Smooth muscle cell (in vitro differentiated cells): ENCODE results near the gene TBKBP1. TPM values are rescaled to one million over a fixed set of nuclear protein-coding genes. Genes with fewer than 3 reads are reported as not detected.

Source experiments
- DNase-seq: peaks from one replicate; lab custom pipeline; 2025; ENCODE audit not compliant: unreplicated experiment; lab: John Stamatoyannopoulos, UW
- H2AFZ ChIP-seq: fragments of 200-600 bp; sonication (generic); 2 replicates; pipeline ENCODE4 v1.6.0; 2016; ENCODE audit warnings: antibody characterized with exemption, low read depth, mild to moderate bottlenecking
- H3F3A ChIP-seq: fragments of 200-600 bp; sonication (generic); 2 replicates; pipeline ENCODE4 v1.6.0; 2017; ENCODE audit warnings: antibody characterized with exemption, low read depth
- H3K27ac ChIP-seq: fragments of 200-600 bp; sonication (generic); 2 replicates; pipeline ENCODE4 v1.5.1; 2016; ENCODE audit warnings: low read depth, mild to moderate bottlenecking
- H3K27me3 ChIP-seq: fragments of 200-600 bp; sonication (generic); 2 replicates; pipeline ENCODE4 v1.6.1; 2016; ENCODE audit warnings: low read depth, mild to moderate bottlenecking
- H3K36me3 ChIP-seq: fragments of 200-600 bp; sonication (generic); 2 replicates; pipeline ENCODE4 v1.5.1; 2016; ENCODE audit warnings: low read depth
- H3K4me1 ChIP-seq: fragments of 200-600 bp; sonication (generic); 2 replicates; pipeline ENCODE4 v1.5.1; 2016; ENCODE audit warnings: low read depth
- H3K4me2 ChIP-seq: fragments of 200-600 bp; sonication (generic); 2 replicates; pipeline ENCODE4 v1.6.0; 2016; ENCODE audit warnings: mild to moderate bottlenecking
- H3K4me3 ChIP-seq: fragments of 200-600 bp; sonication (generic); 2 replicates; pipeline ENCODE4 v1.5.1; 2016; ENCODE audit warnings: mild to moderate bottlenecking
- H3K79me2 ChIP-seq: fragments of 200-600 bp; sonication (generic); 2 replicates; pipeline ENCODE4 v1.6.0; 2016; ENCODE audit warnings: low read depth, mild to moderate bottlenecking
- H3K9ac ChIP-seq: fragments of 200-600 bp; sonication (generic); 2 replicates; pipeline ENCODE4 v1.6.0; 2016; ENCODE audit warnings: low read depth
- H3K9me3 ChIP-seq: fragments of 200-600 bp; sonication (generic); replicated peaks from 2 replicates; pipeline ENCODE4 v1.5.1; 2016; ENCODE audit warnings: low read depth
- H4K20me1 ChIP-seq: fragments of 200-600 bp; sonication (generic); 2 replicates; pipeline ENCODE4 v1.6.0; 2016; ENCODE audit warnings: low read depth
- WGBS: methylation state at CpG from one replicate; pipeline ENCODE4 v1.1.7; 2016; ENCODE audit warnings: low lambda C conversion rate; 5-methylcytosine and 5-hydroxymethylcytosine counted together
- polyA plus RNA-seq: library from polyadenylated mRNA; unstranded; fragments of >200 nt; fragmentation: Nextera tagmentation; extraction: Ambion mirVana; gene quantifications from 2 replicates; pipeline ENCODE4 v1.2.1, GENCODE V29; 2016
- total RNA-seq: library from RNA; depleted of rRNA; stranded (reverse); fragments of >200 nt; gene quantifications from 2 replicates; pipeline ENCODE4 v1.2.3, GENCODE V29; 2014
- TF ChIP-seq, protein P1 (sequence below): fragments of 200-600 bp; sonication (generic); IDR thresholded peaks from 2 replicates; pipeline ENCODE4 v1.5.1; 2017; ENCODE audit warnings: borderline replicate concordance, mild to moderate bottlenecking, antibody characterized with exemption; ENCODE audit not compliant: insufficient read depth, poor library complexity, severe bottlenecking

Gene TBKBP1
- total and polyA plus RNA-seq, 2 experiments from 2014 or later: 5.8 to 7.7 TPM

- DNase-seq: no peak
- Histone ChIP-seq H2AFZ (no peak overlapping the region), H4K20me1 (peaks cover 37% of the 10 kb centered on the region), H3K27ac (peak overlapping the region; percentile 74), H3K36me3 (peaks cover 4% of the 10 kb centered on the region), H3K4me3 (no peak overlapping the region), H3F3A (peaks cover 35% of the 10 kb centered on the region), H3K4me2 (no peak overlapping the region), H3K27me3 (no peaks in the 10 kb centered on the region), H3K4me1 (peaks cover 15% of the 10 kb centered on the region), H3K9me3 (no peaks in the 10 kb centered on the region), H3K9ac (no peak overlapping the region), H3K79me2 (no peaks in the 10 kb centered on the region)
- 91% methylated on average over 1 of the region's 1 CpG for WGBS
- TF ChIP-seq, protein P1, sequence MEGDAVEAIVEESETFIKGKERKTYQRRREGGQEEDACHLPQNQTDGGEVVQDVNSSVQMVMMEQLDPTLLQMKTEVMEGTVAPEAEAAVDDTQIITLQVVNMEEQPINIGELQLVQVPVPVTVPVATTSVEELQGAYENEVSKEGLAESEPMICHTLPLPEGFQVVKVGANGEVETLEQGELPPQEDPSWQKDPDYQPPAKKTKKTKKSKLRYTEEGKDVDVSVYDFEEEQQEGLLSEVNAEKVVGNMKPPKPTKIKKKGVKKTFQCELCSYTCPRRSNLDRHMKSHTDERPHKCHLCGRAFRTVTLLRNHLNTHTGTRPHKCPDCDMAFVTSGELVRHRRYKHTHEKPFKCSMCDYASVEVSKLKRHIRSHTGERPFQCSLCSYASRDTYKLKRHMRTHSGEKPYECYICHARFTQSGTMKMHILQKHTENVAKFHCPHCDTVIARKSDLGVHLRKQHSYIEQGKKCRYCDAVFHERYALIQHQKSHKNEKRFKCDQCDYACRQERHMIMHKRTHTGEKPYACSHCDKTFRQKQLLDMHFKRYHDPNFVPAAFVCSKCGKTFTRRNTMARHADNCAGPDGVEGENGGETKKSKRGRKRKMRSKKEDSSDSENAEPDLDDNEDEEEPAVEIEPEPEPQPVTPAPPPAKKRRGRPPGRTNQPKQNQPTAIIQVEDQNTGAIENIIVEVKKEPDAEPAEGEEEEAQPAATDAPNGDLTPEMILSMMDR: no peak
Measured at GRCh38 chr17:47687748-47688147, 6.2 kb upstream of the TBKBP1 start.

GRCh38 chr17:47690121-47690520 is 3.8 kb upstream of the TBKBP1 start:
- no peak overlapping the region for H3K4me2 ChIP-seq
- H3K9me3 ChIP-seq: no peaks in the 10 kb centered on the region
- H3K36me3 ChIP-seq: no peaks in the 10 kb centered on the region
- H3K4me3 ChIP-seq: no peak overlapping the region
- H4K20me1 ChIP-seq: peaks cover 19% of the 10 kb centered on the region
- H3K27me3 ChIP-seq: no peaks in the 10 kb centered on the region
- no peak overlapping the region for H3K9ac ChIP-seq
- TF ChIP-seq, protein P1: no peak
- DNase-seq: no peak
- WGBS: 70% methylated on average over 3 of the region's 3 CpGs
- H3K27ac ChIP-seq: no peak overlapping the region
- H3F3A ChIP-seq: peaks cover 26% of the 10 kb centered on the region
- H3K79me2 ChIP-seq: no peaks in the 10 kb centered on the region
- peaks cover 26% of the 10 kb centered on the region for H3K4me1 ChIP-seq
- H2AFZ ChIP-seq: no peak overlapping the region

GRCh38 chr17:47692137-47692894 is 1.6 kb upstream of the TBKBP1 start:
- no peaks in the 10 kb centered on the region for H3K79me2 ChIP-seq
- no peaks in the 10 kb centered on the region for H3K36me3 ChIP-seq
- WGBS: 68% methylated on average over 2 of the region's 2 CpGs
- H3K4me1 ChIP-seq: peaks cover 21% of the 10 kb centered on the region
- TF ChIP-seq, protein P1: no peak
- H3K27ac ChIP-seq: no peak overlapping the region
- no peak overlapping the region for H3K4me2 ChIP-seq
- no peak overlapping the region for H2AFZ ChIP-seq
- no peaks in the 10 kb centered on the region for H3K27me3 ChIP-seq
- DNase-seq: no peak
- no peak overlapping the region for H3K9ac ChIP-seq
- H3F3A ChIP-seq: peaks cover 15% of the 10 kb centered on the region
- H3K4me3 ChIP-seq: no peak overlapping the region
- no peaks in the 10 kb centered on the region for H3K9me3 ChIP-seq
- H4K20me1 ChIP-seq: peaks cover 7% of the 10 kb centered on the region
